GM18519 (cell line): ENCODE results near the gene ZNF138.
"Not testable (repeated sequence)": the region's sequence is repeated elsewhere in the genome, so short reads cannot be mapped to it uniquely, and the experiment has no call there.

Experiments
- ATAC-seq: cut with Tn5 transposase; IDR thresholded peaks from one replicate; pipeline ENCODE4 v1.9.1; 2021; ENCODE audit warnings: mild to moderate bottlenecking, moderate library complexity; ENCODE audit not compliant: unreplicated experiment, low FRiP score

ZNF138 gene

GRCh38 chr7:64794171-64794844, at the start of gene ZNF138:
ZNF138 (plus strand) TSS chr7:64794428; CDS start chr7:64794569, 141 bp downstream.
- peak; percentile 99 for ATAC-seq

- ATAC-seq, result no peak
These were observed 49.5 kb upstream of the ZNF138 start for GRCh38 chr7:64744680-64745079.

- no peak for ATAC-seq
These were observed 46.4 kb upstream of the ZNF138 start for GRCh38 chr7:64747802-64748201.

GRCh38 chr7:64753032-64753431, 41.2 kb upstream of the ZNF138 start:
- ATAC-seq, result no peak

- no peak for ATAC-seq
These were observed 38.4 kb upstream of the ZNF138 start for GRCh38 chr7:64755865-64756264.

- no peak for ATAC-seq
These were observed 36.1 kb upstream of the ZNF138 start for GRCh38 chr7:64758151-64758550.

- no peak for ATAC-seq
These were observed 25.4 kb upstream of the ZNF138 start for GRCh38 chr7:64768824-64769223.

- no peak for ATAC-seq
These were observed 19.9 kb upstream of the ZNF138 start for GRCh38 chr7:64774204-64774842.

- no peak for ATAC-seq
These were observed 18.9 kb upstream of the ZNF138 start for GRCh38 chr7:64775289-64775688.

GRCh38 chr7:64784842-64785241, 9.4 kb upstream of the ZNF138 start:
- not testable (repeated sequence) for ATAC-seq

GRCh38 chr7:64787295-64787694, 6.9 kb upstream of the ZNF138 start:
- no peak for ATAC-seq

- ATAC-seq, result not testable (repeated sequence)
These were observed 5.0 kb upstream of the ZNF138 start for GRCh38 chr7:64789241-64789640.

- ATAC-seq, result no peak
These were observed 997 bp upstream of the ZNF138 start for GRCh38 chr7:64793106-64793755.

- ATAC-seq, result no peak
These were observed 948 bp downstream of the ZNF138 start for GRCh38 chr7:64795176-64795575.

GRCh38 chr7:64799169-64799568, 4.9 kb downstream of the ZNF138 start:
- ATAC-seq, result not testable (repeated sequence)

- no peak for ATAC-seq
These were observed 8.5 kb downstream of the ZNF138 start for GRCh38 chr7:64802699-64803098.

- ATAC-seq, result no peak
These were observed 13.6 kb downstream of the ZNF138 start for GRCh38 chr7:64807731-64808365.

- ATAC-seq, result no peak
These were observed 17.5 kb downstream of the ZNF138 start for GRCh38 chr7:64811767-64812166.

GRCh38 chr7:64830926-64831325, 36.7 kb downstream of the ZNF138 start:
- ATAC-seq, result no peak

- no peak for ATAC-seq
These were observed 37.9 kb downstream of the ZNF138 start for GRCh38 chr7:64832136-64832535.

GRCh38 chr7:64834989-64835388, 40.8 kb downstream of the ZNF138 start:
- no peak for ATAC-seq
